ELR (cell line): ENCODE measurements around the gene CSRP2.

Experiments
- DNase-seq: peaks from one replicate; pipeline ENCODE4 v3.0.0-alpha.2; 2015; ENCODE audit warnings: low read depth

CSRP2 gene

GRCh38 chr12:76878899-76879709 lies at the start of gene CSRP2:
CSRP2 (minus strand) TSS chr12:76879019; CDS start chr12:76866260, 12,759 bp downstream.
- peak; percentile 86 for DNase-seq

DNA sequence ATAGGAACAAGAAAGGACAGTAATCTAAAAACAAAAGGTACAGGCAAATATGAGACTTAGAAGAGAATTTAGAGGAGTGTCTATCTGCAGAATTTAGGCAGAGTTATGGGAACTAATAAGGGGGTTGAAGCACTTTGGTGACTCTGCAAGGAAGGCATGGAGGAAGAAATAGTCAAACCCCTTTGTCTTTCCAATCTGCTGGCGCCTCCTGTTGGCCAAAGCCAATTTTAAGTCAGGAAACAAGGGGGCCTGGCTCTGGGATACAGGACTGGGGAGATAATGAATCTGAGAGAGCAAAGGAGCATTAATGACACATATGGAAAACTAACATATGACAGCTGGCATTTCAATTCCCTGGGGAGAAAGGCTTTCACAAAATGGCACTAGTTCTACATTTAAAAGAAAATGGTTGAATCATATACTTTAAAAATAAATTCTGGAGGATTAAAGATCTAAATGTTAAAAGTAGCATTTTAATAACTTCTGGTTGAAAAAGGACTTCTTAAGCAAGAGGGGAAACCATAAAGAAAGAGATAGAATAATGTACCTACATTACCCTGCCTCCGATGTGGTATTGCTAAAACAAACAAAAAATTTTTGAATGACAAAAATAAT lies 48.5 kb upstream of the CSRP2 start:
- peak; percentile 56 for DNase-seq

GRCh38 chr12:76925135-76925534 lies 46.3 kb upstream of the CSRP2 start:
- no peak for DNase-seq

- DNase-seq, result peak; percentile 17
These were observed 44.0 kb upstream of the CSRP2 start for GRCh38 chr12:76922866-76923265.

DNA sequence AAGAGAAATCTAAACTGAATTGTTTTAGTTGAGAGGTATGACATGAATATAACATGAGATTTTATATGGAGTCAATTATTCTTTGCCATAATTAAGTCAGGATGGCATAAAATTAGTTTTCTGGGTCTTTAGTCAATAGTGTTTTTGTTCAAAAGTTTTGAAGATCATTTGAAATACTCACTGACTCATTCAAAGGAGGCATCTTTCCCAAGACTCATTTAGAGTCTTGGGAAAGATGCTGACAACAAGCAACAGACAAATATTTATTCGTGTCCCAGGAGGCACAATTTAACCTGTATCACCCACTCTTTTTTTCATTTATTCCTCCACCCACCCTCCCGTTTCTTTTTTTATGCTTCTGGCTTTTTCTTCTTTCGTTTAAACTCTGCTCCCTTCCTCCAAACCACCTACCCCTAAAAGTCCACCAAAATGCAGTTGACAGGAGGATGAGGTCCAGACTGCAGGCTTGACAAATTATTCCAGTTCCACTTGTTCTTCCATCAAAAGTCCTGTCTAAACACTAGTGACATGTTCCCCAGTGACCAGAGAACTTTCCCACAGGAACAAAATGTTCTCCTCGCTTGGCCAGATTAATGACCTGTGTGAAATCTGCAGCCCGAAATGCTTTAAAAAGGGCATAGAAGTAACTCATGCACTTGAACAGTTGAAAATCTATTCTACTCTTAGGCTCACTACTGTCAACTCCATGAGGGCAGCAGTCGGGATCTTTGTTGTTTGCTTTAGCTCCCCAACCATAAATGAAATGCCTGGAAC lies 43.3 kb upstream of the CSRP2 start:
- no peak for DNase-seq

- no peak for DNase-seq
These were observed 42.3 kb upstream of the CSRP2 start for GRCh38 chr12:76921100-76921471.

DNA sequence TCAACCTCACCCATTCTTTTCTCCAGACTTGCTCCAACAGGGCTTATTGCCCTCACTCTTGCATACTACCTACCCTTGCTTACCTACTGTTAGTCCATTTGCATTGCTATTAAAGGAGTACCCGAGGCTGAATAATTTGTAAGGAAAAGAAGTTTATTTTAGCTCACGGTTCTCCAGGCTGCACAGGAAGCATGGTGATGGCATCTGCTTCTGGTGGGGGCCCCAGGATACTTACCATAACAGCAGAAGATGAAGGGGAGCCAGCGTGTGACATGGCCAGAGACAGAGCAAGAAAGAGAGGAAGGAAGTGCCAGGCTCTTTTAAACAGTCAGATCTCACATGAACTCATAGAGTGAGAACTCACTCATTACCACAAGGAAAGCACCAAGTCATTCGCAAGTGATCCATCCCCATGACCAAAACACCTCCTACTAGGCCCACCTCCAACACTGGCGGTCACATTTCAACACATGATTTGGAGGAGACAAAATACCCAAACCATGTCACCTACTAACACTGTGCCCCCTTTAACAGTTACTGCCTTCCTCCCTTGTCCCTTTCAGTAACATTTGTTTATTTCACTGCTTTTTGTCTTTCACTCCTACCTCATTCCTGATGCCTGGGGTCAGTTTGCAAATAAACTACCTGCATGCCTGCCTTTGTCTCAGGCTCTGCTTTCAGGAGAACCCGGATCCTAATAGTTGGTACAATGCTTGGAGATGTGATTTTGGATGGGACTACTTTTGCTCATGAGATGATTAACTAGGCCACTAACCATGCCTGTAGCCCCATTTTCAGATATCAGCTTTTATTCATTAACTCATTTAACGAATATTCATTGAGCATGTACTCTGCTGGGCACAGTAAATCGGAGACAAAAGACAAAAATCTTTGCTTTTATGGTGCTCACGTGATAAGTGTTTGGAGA lies 41.6 kb upstream of the CSRP2 start:
- DNase-seq, result no peak

GRCh38 chr12:76919383-76920171 lies 40.8 kb upstream of the CSRP2 start:
- DNase-seq, result no peak

- no peak for DNase-seq
These were observed 37.3 kb upstream of the CSRP2 start for GRCh38 chr12:76916170-76916540.

- no peak for DNase-seq
These were observed 36.7 kb upstream of the CSRP2 start for GRCh38 chr12:76915361-76916169.

DNA sequence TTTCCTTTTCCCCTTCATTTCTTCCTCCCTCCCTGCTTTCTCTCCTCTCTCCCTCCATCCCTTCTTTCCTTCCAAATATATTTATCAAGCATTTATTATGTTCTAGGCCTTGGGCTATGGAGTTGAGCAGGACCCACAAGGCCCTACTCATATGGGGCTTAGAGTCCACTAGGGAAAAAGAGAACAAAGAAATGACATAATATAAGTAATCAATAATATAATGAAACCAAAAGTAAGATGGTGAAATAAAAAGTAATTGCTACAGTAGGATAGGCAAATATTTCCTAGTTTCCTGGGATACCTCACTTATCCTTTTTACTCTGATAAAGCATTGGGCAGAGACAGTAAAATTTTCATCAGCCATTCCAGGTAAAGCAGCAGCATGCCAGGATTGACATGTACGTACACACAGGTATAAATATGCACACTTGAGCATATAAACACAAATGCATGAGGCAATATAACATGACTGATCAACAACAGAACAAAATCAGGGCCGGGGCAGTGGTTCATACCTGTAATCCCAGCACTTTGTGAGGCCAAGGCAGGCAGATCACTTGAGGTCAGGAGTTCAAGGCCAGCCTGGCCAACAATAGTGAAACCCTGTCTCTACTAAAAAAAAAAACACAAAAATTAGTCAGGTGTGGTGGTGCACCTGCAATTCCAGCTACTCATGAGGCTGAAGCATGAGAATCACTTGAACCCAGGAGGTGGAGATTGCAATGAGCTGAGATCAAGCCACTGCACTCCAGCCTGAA lies 35.5 kb upstream of the CSRP2 start:
- DNase-seq, result no peak

GRCh38 chr12:76909290-76909689 lies 30.5 kb upstream of the CSRP2 start:
- no peak for DNase-seq

DNA sequence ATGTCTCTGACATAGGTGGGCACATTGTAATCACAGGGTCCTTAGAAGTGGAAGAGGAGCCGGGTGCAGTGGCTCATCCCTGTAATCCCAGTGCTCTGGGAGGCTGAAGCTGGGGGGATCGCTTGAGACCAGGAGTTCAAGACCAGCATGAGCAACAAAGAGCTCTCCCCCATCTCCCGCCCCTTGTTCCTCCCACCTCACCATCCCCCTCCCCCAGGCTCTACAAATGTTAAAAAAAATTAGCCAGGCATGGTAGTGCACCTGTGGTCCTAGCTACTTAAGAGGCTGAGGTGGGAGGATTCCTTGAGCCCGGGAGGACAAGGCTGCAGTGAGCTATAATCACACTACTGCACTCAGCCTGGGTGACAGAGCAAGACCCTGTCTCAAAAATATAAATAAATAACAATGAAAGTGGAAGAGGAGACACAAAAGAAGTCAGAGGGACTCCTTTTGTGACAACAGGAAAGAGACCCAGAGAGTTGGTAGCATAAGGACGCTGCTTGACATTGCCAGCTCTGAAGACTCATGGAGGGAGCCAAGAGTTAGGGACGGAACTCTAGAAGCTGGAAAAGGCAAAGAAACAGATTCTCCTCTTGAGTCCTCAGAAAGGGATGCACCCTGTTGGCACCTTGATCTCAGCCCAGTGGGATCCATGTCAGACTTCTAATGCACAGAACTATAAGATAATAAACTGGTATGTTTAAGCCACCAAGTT lies 29.6 kb upstream of the CSRP2 start:
- DNase-seq, result no peak

GRCh38 chr12:76901628-76902380 lies 23.0 kb upstream of the CSRP2 start:
- DNase-seq, result no peak

- no peak for DNase-seq
These were observed 20.7 kb upstream of the CSRP2 start for GRCh38 chr12:76899522-76899921.

- no peak for DNase-seq
These were observed 19.6 kb upstream of the CSRP2 start for GRCh38 chr12:76898442-76898841.

GRCh38 chr12:76896274-76896673 lies 17.5 kb upstream of the CSRP2 start:
- no peak for DNase-seq

DNA sequence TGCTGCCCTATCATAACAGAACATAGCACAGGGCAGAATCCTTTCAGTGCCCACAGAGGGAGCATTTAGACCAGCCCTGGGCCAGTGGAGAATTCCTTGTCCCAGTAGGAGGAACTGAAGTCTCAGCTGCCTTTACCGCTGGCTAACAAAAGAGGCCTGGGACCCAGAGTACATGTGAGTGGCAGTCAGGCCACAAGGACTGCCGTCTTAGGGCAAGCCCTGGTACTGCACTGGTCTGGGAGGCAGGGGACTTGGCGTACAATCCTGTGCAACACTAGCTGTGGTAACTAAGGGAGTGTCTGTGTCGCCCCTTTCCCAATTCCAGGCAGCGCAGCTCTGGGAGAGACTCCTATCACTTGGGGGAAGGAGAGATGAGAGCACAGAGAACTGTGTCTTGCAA lies 17.0 kb upstream of the CSRP2 start:
- DNase-seq, result no peak
